Upper lobe of left lung (tissue), 6 donors: Measurements from ENCODE around the gene AIMP1. TPM values are rescaled to one million over a fixed set of nuclear protein-coding genes. Genes with fewer than 3 reads are reported as not detected.

Experiments used
- ATAC-seq, 2 donors: fragments of 200-7000 bp; cut with Tn5 transposase; one replicate each; pipeline ENCODE4 v1.9.1; 2022; ENCODE audit warnings: mild to moderate bottlenecking in 2 of 2, moderate library complexity in 2 of 2; ENCODE audit not compliant: low FRiP score in 2 of 2
- DNase-seq, 2 donors: peaks; one replicate each; pipeline ENCODE4 v3.0.0-alpha.2; 2019 to 2020
- H3K27ac ChIP-seq, 4 donors: fragments of 200-600 bp; sonication (generic); one replicate each; pipeline ENCODE4 v1.5.1; 2016 to 2019
- H3K27me3 ChIP-seq, 4 donors: fragments of 200-600 bp; sonication (generic); one replicate each; pipeline ENCODE4 v1.5.1; 2017 to 2019
- H3K36me3 ChIP-seq, 4 donors: fragments of 200-600 bp; sonication (generic); one replicate each; pipeline ENCODE4 v1.5.1; 2016 to 2019
- H3K4me1 ChIP-seq, 4 donors: fragments of 200-600 bp; sonication (generic); one replicate each; pipeline ENCODE4 v1.5.1; 2018 to 2019
- H3K4me3 ChIP-seq, 4 donors: fragments of 200-600 bp; sonication (generic); one replicate each; pipeline ENCODE4 v1.5.1; 2017 to 2019; ENCODE audit warnings: mild to moderate bottlenecking in 2 of 4, moderate library complexity in 1 of 4
- H3K9me3 ChIP-seq, 4 donors: fragments of 200-600 bp; sonication (generic); one replicate each; pipeline ENCODE4 v1.5.1; 2018 to 2019
- EP300 ChIP-seq, 4 donors: sonication (generic); formaldehyde crosslinking; IDR thresholded peaks; one replicate each; pipeline ENCODE4 v1.5.1; 2017; ENCODE audit warnings: antibody characterized with exemption in 4 of 4, control low read depth in 2 of 4
- POLR2A ChIP-seq, 4 donors: fragments of 450-650 bp; IDR thresholded peaks; one replicate each; pipeline ENCODE4 v1.5.1; 2016 to 2017; ENCODE audit warnings: antibody characterized with exemption in 4 of 4, mild to moderate bottlenecking in 2 of 4
- POLR2AphosphoS5 ChIP-seq, 2 donors: sonication (generic); formaldehyde crosslinking; IDR thresholded peaks; one replicate each; pipeline ENCODE4 v1.5.1; 2017; ENCODE audit warnings: antibody characterized with exemption in 2 of 2
- WGBS, 2 donors: methylation state at CpG; one replicate each; pipeline ENCODE4 v1.1.5; 2017 to 2018; 5-methylcytosine and 5-hydroxymethylcytosine counted together
- total RNA-seq, 6 donors: library from RNA; depleted of rRNA in 4 of 6; stranded (reverse); fragments of >200 nt in 4 of 6; gene quantifications; one replicate each; pipeline versions ENCODE4 v1.1.0 to v1.2.1, GENCODE V29; 2016 to 2021
- TF ChIP-seq, protein P1 (sequence below), 6 experiments: fragments of 450-650 bp in 4 of 6; fragments of 200-600 bp in 2 of 6; sonication (generic) in 2 of 6; IDR thresholded peaks; one replicate each; pipeline ENCODE4 v1.5.1; 2016 to 2019; ENCODE audit warnings: antibody characterized with exemption in 6 of 6
- donor health status: DM: no; HTN: no; CAD: no; lungs with moderate emphysema.
- donor health status: DM: no; HTN: yes; CAD: no; lungs with severe emphysema.

The AIMP1 gene
- total RNA-seq, 6 donors from 2014 or later = 9.4 to 38.5 (median 28.4) TPM

DNA sequence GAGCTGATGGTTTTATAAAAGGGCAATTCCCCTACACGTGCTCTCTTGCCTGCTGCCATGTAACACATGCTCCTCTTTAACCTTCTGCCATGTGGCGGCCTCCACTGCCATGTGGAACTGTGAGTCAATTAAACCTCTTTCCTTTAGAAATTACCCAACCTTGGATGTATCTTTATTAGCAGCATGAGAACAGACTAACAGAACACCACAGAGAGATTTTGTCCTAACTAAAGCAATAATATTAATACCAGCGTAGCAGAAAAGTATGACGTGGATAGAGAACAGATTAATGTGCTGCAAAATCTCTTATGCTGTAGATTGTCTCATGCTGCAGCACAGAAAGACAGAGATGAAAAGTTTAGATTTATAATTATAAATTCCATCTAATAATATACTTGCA, 23.1 kb downstream of the AIMP1 start:
- peaks cover 4 to 52% (median 30%) of the 10 kb centered on the region in 4 donors for H3K36me3 ChIP-seq
- DNase-seq (no peak), ATAC-seq (no peak)
- TF ChIP-seq POLR2AphosphoS5 (IDR thresholded peaks at IDR 0.05) = no peak
- no peak for TF ChIP-seq EP300 (IDR thresholded peaks at IDR 0.05)
- TF ChIP-seq, protein P1, sequence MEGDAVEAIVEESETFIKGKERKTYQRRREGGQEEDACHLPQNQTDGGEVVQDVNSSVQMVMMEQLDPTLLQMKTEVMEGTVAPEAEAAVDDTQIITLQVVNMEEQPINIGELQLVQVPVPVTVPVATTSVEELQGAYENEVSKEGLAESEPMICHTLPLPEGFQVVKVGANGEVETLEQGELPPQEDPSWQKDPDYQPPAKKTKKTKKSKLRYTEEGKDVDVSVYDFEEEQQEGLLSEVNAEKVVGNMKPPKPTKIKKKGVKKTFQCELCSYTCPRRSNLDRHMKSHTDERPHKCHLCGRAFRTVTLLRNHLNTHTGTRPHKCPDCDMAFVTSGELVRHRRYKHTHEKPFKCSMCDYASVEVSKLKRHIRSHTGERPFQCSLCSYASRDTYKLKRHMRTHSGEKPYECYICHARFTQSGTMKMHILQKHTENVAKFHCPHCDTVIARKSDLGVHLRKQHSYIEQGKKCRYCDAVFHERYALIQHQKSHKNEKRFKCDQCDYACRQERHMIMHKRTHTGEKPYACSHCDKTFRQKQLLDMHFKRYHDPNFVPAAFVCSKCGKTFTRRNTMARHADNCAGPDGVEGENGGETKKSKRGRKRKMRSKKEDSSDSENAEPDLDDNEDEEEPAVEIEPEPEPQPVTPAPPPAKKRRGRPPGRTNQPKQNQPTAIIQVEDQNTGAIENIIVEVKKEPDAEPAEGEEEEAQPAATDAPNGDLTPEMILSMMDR (IDR thresholded peaks at IDR 0.05) = no peak
- no peak for TF ChIP-seq POLR2A (IDR thresholded peaks at IDR 0.05)
- no peaks in the 10 kb centered on the region for H3K27me3 ChIP-seq
- no peak overlapping the region for H3K27ac ChIP-seq
- no peaks in the 10 kb centered on the region for H3K4me1 ChIP-seq
- WGBS, 2 donors = 96 to 97% methylated on average over 4 of the region's 4 CpGs
- H3K9me3 ChIP-seq = no peaks in the 10 kb centered on the region
- H3K4me3 ChIP-seq = no peak overlapping the region

DNA sequence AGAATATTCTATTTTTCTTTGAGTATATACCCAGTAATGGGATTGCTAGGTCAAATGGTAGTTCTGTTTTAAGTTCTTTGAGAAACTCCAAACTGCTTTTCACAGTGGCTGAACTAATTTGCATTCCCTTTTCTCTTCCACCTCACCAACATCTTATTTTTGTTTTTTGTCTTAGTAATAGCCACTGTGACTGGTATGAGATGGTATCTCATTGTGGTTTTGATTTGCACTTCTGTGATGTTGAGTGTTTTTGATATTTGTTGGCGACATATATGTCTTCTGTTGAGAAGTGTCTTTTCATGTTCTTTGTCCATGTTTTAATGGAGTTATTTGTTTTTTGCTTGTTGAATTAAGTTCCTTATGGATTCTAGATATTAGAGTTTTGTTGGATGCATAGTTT, 24.4 kb downstream of the AIMP1 start:
- Histone ChIP-seq H3K36me3 (peaks cover 4 to 44% (median 30%) of the 10 kb centered on the region in 4 donors), H3K27me3 (no peaks in the 10 kb centered on the region), H3K4me1 (no peaks in the 10 kb centered on the region), H3K9me3 (no peaks in the 10 kb centered on the region), H3K27ac (no peak overlapping the region), H3K4me3 (no peak overlapping the region)
- whole genome bisulfite sequencing, 2 donors = 82 to 92% methylated on average over 1 of the region's 1 CpG
- TF ChIP-seq POLR2AphosphoS5 (IDR thresholded peaks at IDR 0.05) = no peak
- TF ChIP-seq, protein P1 (IDR thresholded peaks at IDR 0.05) = no peak
- no peak for TF ChIP-seq POLR2A (IDR thresholded peaks at IDR 0.05)
- TF ChIP-seq EP300 (IDR thresholded peaks at IDR 0.05) = no peak
- no peak for DNase-seq
- no peak for ATAC-seq

DNA sequence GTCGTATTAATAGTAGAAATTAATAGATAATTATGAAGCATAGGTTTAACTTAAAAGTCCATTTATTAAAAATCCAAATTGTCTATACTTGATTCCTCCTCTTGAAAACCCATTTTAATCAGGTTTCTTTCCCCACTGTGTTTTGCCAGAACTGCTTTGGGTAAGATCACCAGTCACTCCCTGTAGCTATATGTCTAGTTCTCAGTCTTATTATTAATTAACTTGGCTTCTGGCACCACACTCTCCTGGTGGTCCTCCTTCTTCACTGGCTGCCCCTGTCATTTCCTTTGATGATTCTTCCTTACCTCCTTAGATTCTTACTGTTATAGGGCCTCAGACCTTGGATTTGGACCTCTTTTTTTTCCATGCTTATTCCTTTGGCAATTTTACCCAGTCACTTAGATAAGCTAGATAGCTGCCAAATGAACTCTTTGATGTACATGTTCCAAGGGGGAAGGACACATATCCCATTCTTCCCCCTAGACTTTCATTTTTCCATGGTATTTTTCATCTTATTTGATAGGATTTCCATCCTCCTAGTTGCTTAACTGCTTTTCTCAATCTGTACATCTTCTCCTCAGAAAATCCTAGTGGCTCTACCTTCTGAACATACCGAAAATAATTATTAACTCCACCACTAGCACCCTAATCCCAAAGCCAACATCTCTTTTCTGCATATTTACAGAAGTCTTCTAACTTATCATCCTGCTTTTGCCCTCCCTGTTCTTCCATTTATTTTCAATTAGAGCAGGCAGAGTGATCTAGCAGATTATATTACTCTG, 27.7 kb downstream of the AIMP1 start:
- H3K4me3 ChIP-seq = no peak overlapping the region
- TF ChIP-seq POLR2AphosphoS5 (IDR thresholded peaks at IDR 0.05) (no peak), POLR2A (IDR thresholded peaks at IDR 0.05) (no peak), EP300 (IDR thresholded peaks at IDR 0.05) (no peak)
- TF ChIP-seq, protein P1 (IDR thresholded peaks at IDR 0.05) = no peak
- no peaks in the 10 kb centered on the region for H3K27me3 ChIP-seq
- ATAC-seq (no peak), DNase-seq (no peak)
- no peaks in the 10 kb centered on the region for H3K9me3 ChIP-seq
- H3K4me1 ChIP-seq = no peaks in the 10 kb centered on the region
- H3K36me3 ChIP-seq = peaks cover 0 to 40% (median 7%) of the 10 kb centered on the region in 4 donors
- 93 to 94% methylated on average over 2 of the region's 2 CpGs for WGBS, 2 donors
- H3K27ac ChIP-seq = no peak overlapping the region

DNA sequence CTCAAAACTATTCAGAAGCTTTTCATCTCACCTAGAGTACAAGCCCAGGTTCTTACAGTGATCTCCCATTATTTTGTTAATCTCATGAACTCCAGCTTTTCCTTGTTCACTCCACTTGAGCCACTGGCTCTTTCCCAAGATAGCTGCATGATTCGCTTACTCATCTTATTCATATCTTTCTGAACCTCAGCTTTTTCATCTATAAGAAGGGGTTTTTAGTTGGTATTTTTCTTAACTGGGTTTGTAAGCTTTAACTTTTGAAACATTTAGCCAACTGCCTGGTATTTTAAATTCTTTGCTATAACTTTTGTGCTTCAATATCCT, 28.3 kb downstream of the AIMP1 start:
- WGBS, 2 donors = 65% methylated on average over 1 of the region's 1 CpG
- no peak for DNase-seq

More for the DNA sequence above, 28.3 kb downstream of the AIMP1 start:
- no peak for ATAC-seq
- peaks cover 0 to 41% (median 5%) of the 10 kb centered on the region in 4 donors for H3K36me3 ChIP-seq
- H3K9me3 ChIP-seq = no peaks in the 10 kb centered on the region
- no peak overlapping the region for H3K27ac ChIP-seq
- no peaks in the 10 kb centered on the region for H3K27me3 ChIP-seq
- no peak for TF ChIP-seq EP300 (IDR thresholded peaks at IDR 0.05)
- TF ChIP-seq POLR2A (IDR thresholded peaks at IDR 0.05) = no peak
- no peak for TF ChIP-seq POLR2AphosphoS5 (IDR thresholded peaks at IDR 0.05)
- TF ChIP-seq, protein P1 (IDR thresholded peaks at IDR 0.05) = no peak
- H3K4me3 ChIP-seq = no peak overlapping the region
- H3K4me1 ChIP-seq = no peaks in the 10 kb centered on the region
